ENCODE results near the gene DLG2. TPM values are rescaled to one million over a fixed set of nuclear protein-coding genes. Genes with fewer than 3 reads are reported as not detected.
A peak's percentile ranks its signal among the peaks of the same experiment; 100 is the strongest.

The DLG2 gene
- total RNA-seq, 4 donors from 2014 or later: 11.0 to 34.2 (median 19.8) TPM

DNA sequence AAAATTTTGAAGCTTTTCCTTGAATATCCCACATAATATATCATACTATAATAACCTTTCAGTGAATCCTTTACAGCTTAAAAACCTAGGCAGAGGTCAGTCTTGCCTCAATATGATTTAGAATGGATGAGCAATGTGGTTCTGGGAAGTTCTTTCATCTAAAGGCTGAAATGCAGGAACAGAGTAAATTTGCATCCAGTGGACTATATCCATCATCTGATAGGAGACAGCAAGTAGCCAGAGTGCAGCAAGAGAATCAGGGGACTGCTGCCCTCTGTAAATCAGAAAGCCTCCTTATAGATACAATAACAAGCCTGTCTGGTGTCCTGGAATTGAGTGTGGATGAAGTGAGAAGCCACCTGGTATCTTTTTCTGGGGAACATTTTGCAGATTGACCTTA lies 1592.7 kb downstream of the DLG2 start:
- peaks cover 0 to 13% (median 0%) of the 10 kb centered on the region in 3 donors for H3K4me1 ChIP-seq
- no peaks in the 10 kb centered on the region for H3K9me3 ChIP-seq
- ATAC-seq: no peak
- no peaks in the 10 kb centered on the region for H3K27me3 ChIP-seq
- H3K4me3 ChIP-seq: no peak overlapping the region
- H3K36me3 ChIP-seq: no peaks in the 10 kb centered on the region
- no peak overlapping the region for H3K27ac ChIP-seq
- TF ChIP-seq POLR2A (IDR thresholded peaks at IDR 0.05) (no peak), EP300 (IDR thresholded peaks at IDR 0.05) (no peak), POLR2AphosphoS5 (IDR thresholded peaks at IDR 0.05) (no peak)
- TF ChIP-seq, protein P1, sequence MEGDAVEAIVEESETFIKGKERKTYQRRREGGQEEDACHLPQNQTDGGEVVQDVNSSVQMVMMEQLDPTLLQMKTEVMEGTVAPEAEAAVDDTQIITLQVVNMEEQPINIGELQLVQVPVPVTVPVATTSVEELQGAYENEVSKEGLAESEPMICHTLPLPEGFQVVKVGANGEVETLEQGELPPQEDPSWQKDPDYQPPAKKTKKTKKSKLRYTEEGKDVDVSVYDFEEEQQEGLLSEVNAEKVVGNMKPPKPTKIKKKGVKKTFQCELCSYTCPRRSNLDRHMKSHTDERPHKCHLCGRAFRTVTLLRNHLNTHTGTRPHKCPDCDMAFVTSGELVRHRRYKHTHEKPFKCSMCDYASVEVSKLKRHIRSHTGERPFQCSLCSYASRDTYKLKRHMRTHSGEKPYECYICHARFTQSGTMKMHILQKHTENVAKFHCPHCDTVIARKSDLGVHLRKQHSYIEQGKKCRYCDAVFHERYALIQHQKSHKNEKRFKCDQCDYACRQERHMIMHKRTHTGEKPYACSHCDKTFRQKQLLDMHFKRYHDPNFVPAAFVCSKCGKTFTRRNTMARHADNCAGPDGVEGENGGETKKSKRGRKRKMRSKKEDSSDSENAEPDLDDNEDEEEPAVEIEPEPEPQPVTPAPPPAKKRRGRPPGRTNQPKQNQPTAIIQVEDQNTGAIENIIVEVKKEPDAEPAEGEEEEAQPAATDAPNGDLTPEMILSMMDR (IDR thresholded peaks at IDR 0.05): no peak

DNA sequence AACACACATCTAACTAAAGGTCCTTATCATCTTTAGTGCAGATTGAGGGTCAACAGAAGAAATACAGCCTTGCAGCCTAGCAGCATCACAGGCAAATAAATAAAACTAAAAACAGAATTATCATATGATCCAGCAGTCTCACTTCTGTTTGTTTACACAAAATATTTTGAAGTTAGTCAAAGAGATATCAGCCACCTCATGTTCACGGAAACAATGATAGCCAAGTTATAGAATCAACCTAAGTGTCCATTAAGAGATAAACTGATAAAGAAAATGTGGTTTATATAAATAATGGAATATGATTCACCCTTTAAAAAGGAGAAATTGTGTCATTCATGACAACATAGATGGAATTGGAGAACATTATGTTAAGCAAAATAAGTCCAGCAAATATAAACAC lies 1602.9 kb downstream of the DLG2 start:
- 80 to 100% methylated on average over 1 of the region's 1 CpG for WGBS, 2 donors (ENCODE audit: low coverage in 1 of 2)

GRCh38 chr11:84022695-84023094 lies 1604.4 kb downstream of the DLG2 start:
- H3K27ac ChIP-seq: peak overlapping the region in 1 of 4 donors; percentile 13
- TF ChIP-seq, protein P1 (IDR thresholded peaks at IDR 0.05): no peak
- TF ChIP-seq POLR2AphosphoS5 (IDR thresholded peaks at IDR 0.05) (no peak), EP300 (IDR thresholded peaks at IDR 0.05) (no peak), POLR2A (IDR thresholded peaks at IDR 0.05) (no peak)
- peaks cover 0 to 30% (median 4%) of the 10 kb centered on the region in 3 donors for H3K4me1 ChIP-seq
- H3K9me3 ChIP-seq: no peaks in the 10 kb centered on the region
- H3K4me3 ChIP-seq: no peak overlapping the region
- H3K27me3 ChIP-seq: no peaks in the 10 kb centered on the region
- H3K36me3 ChIP-seq: no peaks in the 10 kb centered on the region
- ATAC-seq: no peak

More for the DNA sequence above, 1602.9 kb downstream of the DLG2 start:
- ATAC-seq: no peak
- Histone ChIP-seq H3K36me3 (no peaks in the 10 kb centered on the region), H3K4me3 (no peak overlapping the region), H3K27me3 (no peaks in the 10 kb centered on the region), H3K27ac (no peak overlapping the region), H3K4me1 (peaks cover 0 to 30% (median 4%) of the 10 kb centered on the region in 3 donors), H3K9me3 (no peaks in the 10 kb centered on the region)
- no peak for TF ChIP-seq EP300 (IDR thresholded peaks at IDR 0.05)
- TF ChIP-seq, protein P1 (IDR thresholded peaks at IDR 0.05): no peak
- TF ChIP-seq POLR2AphosphoS5 (IDR thresholded peaks at IDR 0.05): no peak
- TF ChIP-seq POLR2A (IDR thresholded peaks at IDR 0.05): no peak

DNA sequence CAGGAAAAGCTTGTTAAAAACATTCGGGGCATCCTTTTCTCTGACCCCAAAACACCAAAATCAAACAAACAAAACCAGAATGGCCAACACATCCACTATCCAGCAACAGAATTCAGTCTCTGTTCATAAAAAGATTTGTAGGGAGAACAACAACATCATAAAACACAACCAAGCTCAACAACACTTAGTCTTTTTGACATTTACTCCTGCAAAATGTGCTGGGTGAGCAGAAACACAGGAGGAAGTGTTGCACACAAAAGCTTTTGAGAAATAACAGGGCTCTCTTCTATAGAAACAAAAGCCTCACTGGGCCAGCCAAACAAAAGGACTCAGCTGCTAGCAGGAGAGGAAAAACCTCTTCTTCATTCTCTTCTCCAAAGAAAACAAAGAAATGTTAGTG lies 1604.9 kb downstream of the DLG2 start:
- H3K9me3 ChIP-seq: no peaks in the 10 kb centered on the region
- H3K27ac ChIP-seq: peak overlapping the region in 1 of 4 donors; percentile 13
- H3K36me3 ChIP-seq: no peaks in the 10 kb centered on the region
- H3K4me1 ChIP-seq: peaks cover 0 to 30% (median 4%) of the 10 kb centered on the region in 3 donors
- ATAC-seq: no peak
- TF ChIP-seq POLR2A (IDR thresholded peaks at IDR 0.05) (no peak), POLR2AphosphoS5 (IDR thresholded peaks at IDR 0.05) (no peak), EP300 (IDR thresholded peaks at IDR 0.05) (no peak)
- TF ChIP-seq, protein P1 (IDR thresholded peaks at IDR 0.05): no peak
- no peak overlapping the region for H3K4me3 ChIP-seq
- H3K27me3 ChIP-seq: no peaks in the 10 kb centered on the region
- 44% methylated on average over 1 of the region's 1 CpG; no CpG with 5 or more reads in 1 of the 2 donors for WGBS, 2 donors (ENCODE audit: low coverage in 1 of 2)

DNA sequence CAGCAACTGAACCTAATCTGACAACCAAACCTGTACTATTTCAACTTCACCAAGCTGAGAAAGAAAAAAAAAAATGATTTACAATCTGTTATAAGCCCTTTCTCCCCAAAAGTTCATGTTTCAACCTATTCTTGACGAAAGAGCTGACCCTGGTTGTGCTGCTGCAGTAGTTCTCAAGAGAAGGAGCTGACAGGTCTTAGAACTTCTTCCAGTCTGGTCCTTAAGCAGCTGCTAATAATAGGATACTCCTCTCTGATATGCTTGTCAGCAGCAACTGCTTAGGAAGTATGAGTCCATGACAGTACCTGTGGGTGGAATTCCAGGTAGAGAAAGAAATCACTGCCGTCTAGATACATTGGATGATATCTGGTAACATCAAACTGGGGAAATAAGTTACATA lies 1605.9 kb downstream of the DLG2 start:
- WGBS, 2 donors (ENCODE audit: low coverage in 1 of 2): 30 to 38% methylated on average over 2 of the region's 2 CpGs
- no peak for ATAC-seq
- Histone ChIP-seq H3K4me1 (peaks cover 0 to 30% (median 4%) of the 10 kb centered on the region in 3 donors), H3K27ac (peak overlapping the region in 1 of 4 donors; percentile 13), H3K4me3 (no peak overlapping the region), H3K27me3 (no peaks in the 10 kb centered on the region), H3K9me3 (no peaks in the 10 kb centered on the region), H3K36me3 (no peaks in the 10 kb centered on the region)
- TF ChIP-seq EP300 (IDR thresholded peaks at IDR 0.05): no peak
- no peak for TF ChIP-seq POLR2AphosphoS5 (IDR thresholded peaks at IDR 0.05)
- TF ChIP-seq, protein P1 (IDR thresholded peaks at IDR 0.05): no peak
- TF ChIP-seq POLR2A (IDR thresholded peaks at IDR 0.05): no peak
